CD14-positive monocyte (primary cell): Measurements from ENCODE around the gene MASP2. TPM values are rescaled to one million over a fixed set of nuclear protein-coding genes. Genes with fewer than 3 reads are reported as not detected.

Experiments
- DNase-seq, 3 donors: peaks; one replicate each; pipeline ENCODE4 v3.0.0-alpha.2; 2011 to 2022
- H2AFZ ChIP-seq: 2 replicates; pipeline ENCODE4 v1.6.0; 2012; ENCODE audit warnings: mild to moderate bottlenecking, low read depth, low read length, inconsistent platforms; ENCODE audit not compliant: insufficient read depth, poor library complexity, severe bottlenecking
- H3K27ac ChIP-seq, 2 donors: 1 replicate in 1 of 2; 2 replicates in 1 of 2; pipeline ENCODE4 v1.5.1; 2012 to 2013; ENCODE audit warnings: low read length in 2 of 2, control low read depth in 1 of 2, inconsistent platforms in 1 of 2, low read depth in 1 of 2, mild to moderate bottlenecking in 1 of 2
- H3K27me3 ChIP-seq, 2 donors: one replicate each; pipeline versions ENCODE4 v1.6.0 to v1.6.1; 2011 to 2013; ENCODE audit warnings: low read length in 2 of 2; ENCODE audit not compliant: control insufficient read depth in 2 of 2, insufficient read depth in 2 of 2
- H3K36me3 ChIP-seq, 2 donors: replicated peaks in 1 of 2; 1 replicate in 1 of 2; 2 replicates in 1 of 2; pipeline versions ENCODE4 v1.5.1 to v1.6.1; 2012 to 2013; ENCODE audit warnings: low read length in 2 of 2, control low read depth in 1 of 2, inconsistent platforms in 1 of 2, mild to moderate bottlenecking in 1 of 2; ENCODE audit not compliant: insufficient read depth in 2 of 2, control insufficient read depth in 1 of 2
- H3K4me1 ChIP-seq, 2 donors: 1 replicate in 1 of 2; 2 replicates in 1 of 2; pipeline versions ENCODE4 v1.5.1 to v1.6.1; 2012 to 2013; ENCODE audit warnings: low read length in 2 of 2, control low read depth in 1 of 2, inconsistent platforms in 1 of 2, mild to moderate bottlenecking in 1 of 2, moderate library complexity in 1 of 2; ENCODE audit not compliant: insufficient read depth in 2 of 2, control insufficient read depth in 1 of 2
- H3K4me2 ChIP-seq: replicated peaks from 2 replicates; pipeline ENCODE3; 2012; ENCODE audit warnings: low read length, moderate library complexity, mild to moderate bottlenecking; ENCODE audit not compliant: poor library complexity, severe bottlenecking; ENCODE audit errors: extremely low read depth
- H3K4me3 ChIP-seq, 3 experiments: fragments of 200-600 bp in 1 of 3; sonication (generic) in 1 of 3; replicated peaks in 1 of 3; 1 replicate in 2 of 3; 2 replicates in 1 of 3; pipeline ENCODE4 v1.5.1; 2011 to 2013; ENCODE audit warnings: low read length in 3 of 3, mild to moderate bottlenecking in 3 of 3, control low read depth in 2 of 3, low read depth in 2 of 3, inconsistent platforms in 1 of 3, moderate library complexity in 1 of 3
- H3K79me2 ChIP-seq: 2 replicates; pipeline ENCODE4 v1.6.0; 2012; ENCODE audit warnings: mild to moderate bottlenecking, control low read depth, inconsistent platforms, low read length, moderate library complexity; ENCODE audit not compliant: insufficient read depth
- H3K9ac ChIP-seq: 2 replicates; pipeline ENCODE4 v1.6.0; 2017; ENCODE audit warnings: low read length, mild to moderate bottlenecking; ENCODE audit not compliant: insufficient read depth, poor library complexity, severe bottlenecking
- H3K9me3 ChIP-seq, 2 donors: replicated peaks in 1 of 2; 1 replicate in 1 of 2; 2 replicates in 1 of 2; pipeline versions ENCODE4 v1.5.1 to v1.6.1; 2012 to 2013; ENCODE audit warnings: low read length in 2 of 2, control low read depth in 1 of 2; ENCODE audit not compliant: control insufficient read depth in 1 of 2, insufficient read depth in 1 of 2
- H4K20me1 ChIP-seq: 2 replicates; pipeline ENCODE4 v1.6.0; 2012; ENCODE audit warnings: mild to moderate bottlenecking, low read length, control low read depth, moderate library complexity; ENCODE audit not compliant: insufficient read depth
- H3K27ac Mint-ChIP-seq, 7 donors: one replicate each; pipeline ENCODE4 v1.8.0; 2020; ENCODE audit warnings: mild to moderate bottlenecking in 7 of 7, mixed read lengths in 7 of 7, moderate library complexity in 6 of 7, inconsistent platforms in 2 of 7
- H3K27me3 Mint-ChIP-seq, 3 donors: one replicate each; pipeline ENCODE4 v1.8.0; 2021 to 2022; ENCODE audit warnings: low read depth in 3 of 3, mild to moderate bottlenecking in 3 of 3, mixed read lengths in 3 of 3, moderate library complexity in 3 of 3, inconsistent platforms in 1 of 3
- H3K36me3 Mint-ChIP-seq, 2 donors: one replicate each; pipeline ENCODE4 v1.8.0; 2020; ENCODE audit warnings: mixed read lengths in 2 of 2, inconsistent platforms in 1 of 2, mild to moderate bottlenecking in 1 of 2
- H3K4me1 Mint-ChIP-seq: one replicate; pipeline ENCODE4 v1.8.0; 2020; ENCODE audit warnings: mild to moderate bottlenecking, mixed read lengths
- H3K4me3 Mint-ChIP-seq, 2 donors: one replicate each; pipeline ENCODE4 v1.8.0; 2020; ENCODE audit warnings: mild to moderate bottlenecking in 2 of 2, mixed read lengths in 2 of 2, moderate library complexity in 1 of 2
- H3K9me3 Mint-ChIP-seq, 7 donors: one replicate each; pipeline ENCODE4 v1.8.0; 2020 to 2022; ENCODE audit warnings: mixed read lengths in 7 of 7, mild to moderate bottlenecking in 6 of 7, moderate library complexity in 6 of 7, inconsistent platforms in 2 of 7
- WGBS: methylation state at CpG from one replicate; pipeline ENCODE4 v1.1.5; 2013; ENCODE audit warnings: missing lambda C conversion rate; ENCODE audit not compliant: insufficient coverage; 5-methylcytosine and 5-hydroxymethylcytosine counted together
- intact Hi-C, 2 donors: fragments of 100-400 bp; cut with micrococcal nuclease; formaldehyde crosslinking; loops; one replicate each; pipeline versions ENCODE4 v1.15.0 to v1.15.1; 2023
- polyA plus RNA-seq, 3 donors: library from polyadenylated mRNA; depleted of rRNA in 1 of 3; unstranded in 2 of 3; stranded (reverse) in 1 of 3; fragments of 300-500 nt in 2 of 3; fragments of >200 nt in 1 of 3; fragmentation: Illumina TruSeq in 2 of 3; gene quantifications; 1 replicate in 2 of 3; 2 replicates in 1 of 3; pipeline ENCODE4 v1.2.3, GENCODE V29; 2012 to 2021
- TF ChIP-seq, protein P1 (sequence below): fragments of 200-600 bp; IDR thresholded peaks from one replicate; pipeline ENCODE4 v1.8.0; 2022; ENCODE audit warnings: antibody characterized with exemption, mild to moderate bottlenecking

The MASP2 gene
- polyA plus RNA-seq, 3 donors, result not detected

DNA sequence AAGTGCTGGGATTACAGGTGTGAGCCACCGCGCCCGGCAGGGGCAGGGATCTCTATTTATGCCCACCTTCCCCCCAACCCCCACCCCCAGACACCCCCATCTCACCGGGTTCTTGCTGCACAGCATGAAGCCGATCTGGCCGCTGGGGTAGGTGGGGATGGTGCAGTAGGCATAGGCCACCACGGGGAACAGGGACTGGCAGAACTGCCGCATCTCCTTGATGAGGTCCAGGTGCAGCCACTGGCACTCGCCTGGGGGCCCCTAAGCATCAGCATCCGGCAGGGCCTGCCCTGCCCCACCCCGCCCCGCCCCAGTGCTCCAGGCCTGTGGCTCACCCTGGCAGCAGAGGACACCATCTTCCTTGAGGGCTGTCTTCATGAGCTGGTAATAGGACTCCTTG lies 8.6 kb upstream of the MASP2 start:
- Mint-ChIP-seq H3K4me3 (no peak overlapping the region), H3K27ac (no peak overlapping the region), H3K27me3 (peaks cover 0 to 6% (median 5%) of the 10 kb centered on the region in 3 donors)

DNA sequence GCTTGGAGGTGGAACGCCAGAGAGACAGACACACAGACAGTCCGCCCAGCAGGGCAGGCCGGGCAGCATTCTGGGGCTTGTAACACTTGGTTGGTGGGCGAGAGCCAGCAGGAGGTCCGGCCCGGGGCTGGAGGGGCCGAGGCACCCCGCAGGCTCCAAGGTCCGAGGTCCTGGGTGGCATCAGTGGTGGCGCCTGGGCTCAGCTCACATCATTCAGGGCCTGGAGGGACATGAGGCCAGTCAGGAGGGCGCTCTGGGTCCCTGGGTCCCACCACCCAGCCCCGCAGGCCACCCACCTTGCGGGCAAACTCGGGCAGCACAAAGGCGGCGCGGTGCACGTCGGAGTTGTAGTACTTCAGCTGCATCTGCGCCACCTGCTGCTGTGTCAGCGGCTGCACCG lies 7.6 kb upstream of the MASP2 start:
- Histone ChIP-seq H3K36me3 (peaks cover 12 to 32% of the 10 kb centered on the region in 2 donors), H4K20me1 (no peaks in the 10 kb centered on the region), H3K4me2 (no peak overlapping the region), H3K9me3 (no peaks in the 10 kb centered on the region), H2AFZ (no peak overlapping the region), H3K4me1 (peaks cover 19 to 30% of the 10 kb centered on the region in 2 donors), H3K9ac (no peak overlapping the region), H3K27me3 (no peaks in the 10 kb centered on the region), H3K4me3 (no peak overlapping the region), H3K79me2 (peaks cover 12% of the 10 kb centered on the region), H3K27ac (no peak overlapping the region)
- Mint-ChIP-seq H3K4me1 (peaks cover 28% of the 10 kb centered on the region), H3K36me3 (peaks cover 20 to 40% of the 10 kb centered on the region in 2 donors), H3K4me3 (no peak overlapping the region), H3K27ac (no peak overlapping the region), H3K9me3 (peaks cover 0 to 5% (median 0%) of the 10 kb centered on the region in 7 donors), H3K27me3 (peaks cover 0 to 6% (median 5%) of the 10 kb centered on the region in 3 donors)
- 92% methylated on average over 22 of the region's 22 CpGs for WGBS
- DNase-seq, result no peak
- TF ChIP-seq, protein P1, sequence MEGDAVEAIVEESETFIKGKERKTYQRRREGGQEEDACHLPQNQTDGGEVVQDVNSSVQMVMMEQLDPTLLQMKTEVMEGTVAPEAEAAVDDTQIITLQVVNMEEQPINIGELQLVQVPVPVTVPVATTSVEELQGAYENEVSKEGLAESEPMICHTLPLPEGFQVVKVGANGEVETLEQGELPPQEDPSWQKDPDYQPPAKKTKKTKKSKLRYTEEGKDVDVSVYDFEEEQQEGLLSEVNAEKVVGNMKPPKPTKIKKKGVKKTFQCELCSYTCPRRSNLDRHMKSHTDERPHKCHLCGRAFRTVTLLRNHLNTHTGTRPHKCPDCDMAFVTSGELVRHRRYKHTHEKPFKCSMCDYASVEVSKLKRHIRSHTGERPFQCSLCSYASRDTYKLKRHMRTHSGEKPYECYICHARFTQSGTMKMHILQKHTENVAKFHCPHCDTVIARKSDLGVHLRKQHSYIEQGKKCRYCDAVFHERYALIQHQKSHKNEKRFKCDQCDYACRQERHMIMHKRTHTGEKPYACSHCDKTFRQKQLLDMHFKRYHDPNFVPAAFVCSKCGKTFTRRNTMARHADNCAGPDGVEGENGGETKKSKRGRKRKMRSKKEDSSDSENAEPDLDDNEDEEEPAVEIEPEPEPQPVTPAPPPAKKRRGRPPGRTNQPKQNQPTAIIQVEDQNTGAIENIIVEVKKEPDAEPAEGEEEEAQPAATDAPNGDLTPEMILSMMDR, result no peak
- intact Hi-C loops, result no loop called here

More for the DNA sequence above, 8.6 kb upstream of the MASP2 start:
- intact Hi-C loops, result no loop called here
- H3K27ac ChIP-seq, result no peak overlapping the region
- H3K9ac ChIP-seq, result no peak overlapping the region
- H3K36me3 ChIP-seq, result peaks cover 12 to 32% of the 10 kb centered on the region in 2 donors
- peaks cover 12% of the 10 kb centered on the region for H3K79me2 ChIP-seq
- no peaks in the 10 kb centered on the region for H4K20me1 ChIP-seq
- no peak for DNase-seq
- no peak overlapping the region for H2AFZ ChIP-seq
- no peak overlapping the region for H3K4me2 ChIP-seq
- peaks cover 20 to 40% of the 10 kb centered on the region in 2 donors for H3K36me3 Mint-ChIP-seq
- no peaks in the 10 kb centered on the region for H3K9me3 ChIP-seq
- TF ChIP-seq, protein P1, result no peak
- peaks cover 21 to 35% of the 10 kb centered on the region in 2 donors for H3K4me1 ChIP-seq
- peaks cover 33% of the 10 kb centered on the region for H3K4me1 Mint-ChIP-seq
- WGBS, result 95% methylated on average over 6 of the region's 12 CpGs
- peaks cover 0 to 3% (median 0%) of the 10 kb centered on the region in 7 donors for H3K9me3 Mint-ChIP-seq
- H3K27me3 ChIP-seq, result no peaks in the 10 kb centered on the region
- H3K4me3 ChIP-seq, result no peak overlapping the region
